CD4-positive, alpha-beta T cell treated with Interleukin-17A for 4 hours (primary cell): ENCODE measurements around the gene RTL5.
"Not testable (repeated sequence)": the region's sequence is repeated elsewhere in the genome, so short reads cannot be mapped to it uniquely, and the experiment has no call there.

Source experiments
- DNase-seq: peaks from one replicate; pipeline ENCODE4 v3.0.0-alpha.2; 2020; ENCODE audit warnings: mixed read lengths

RTL5 gene

DNA sequence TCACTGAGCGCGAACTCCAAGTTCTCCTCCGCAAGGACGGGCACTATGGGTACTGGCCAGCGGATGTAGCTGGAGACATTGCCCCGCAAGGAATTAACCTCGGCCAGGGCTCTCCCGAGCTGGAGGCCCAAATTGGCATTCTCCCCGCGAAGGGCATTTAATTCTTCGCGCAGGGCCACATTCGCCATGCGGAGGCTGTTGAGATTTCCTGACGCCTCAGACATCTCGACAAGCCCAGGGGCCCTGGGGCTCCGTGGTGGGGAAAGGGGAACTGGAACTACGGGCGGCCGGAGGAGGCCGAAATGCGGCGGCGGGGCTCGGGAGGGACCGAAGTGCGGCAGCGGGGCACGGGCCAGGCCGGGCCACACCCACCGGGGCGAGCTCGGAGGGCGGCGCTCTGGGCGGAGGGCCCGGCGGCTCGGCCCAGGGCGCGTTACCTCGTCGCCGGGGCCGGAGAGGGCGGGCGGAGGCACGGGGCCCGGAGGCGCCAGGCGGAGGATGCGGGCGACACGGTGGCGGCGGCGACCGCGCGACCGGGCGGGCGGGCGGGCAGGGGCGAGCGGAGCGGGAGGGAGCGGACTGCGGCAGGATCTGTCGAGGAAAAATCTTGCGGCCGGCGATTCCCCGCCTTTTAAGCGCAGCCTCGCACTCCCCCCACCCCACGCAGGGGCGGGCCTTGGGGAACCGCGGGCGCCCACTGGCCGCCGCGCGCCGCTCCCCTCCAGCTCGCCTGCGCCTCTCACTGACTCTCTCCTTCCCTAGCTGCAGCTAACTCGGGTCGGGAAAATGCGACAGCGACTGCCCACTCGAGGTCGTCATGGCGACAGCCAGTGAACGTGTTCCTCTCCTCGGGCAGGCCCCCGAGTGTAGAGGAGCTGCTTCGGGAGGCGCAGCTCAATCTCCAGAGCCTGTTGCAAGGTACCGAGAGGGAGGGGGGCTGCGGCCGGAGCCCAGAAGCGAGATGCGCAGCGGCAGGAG, at the start of gene RTL5:
RTL5 (minus strand) TSS at position 599 of the 978 bp plus-strand sequence.
- DNase-seq: peak; percentile 71

DNA sequence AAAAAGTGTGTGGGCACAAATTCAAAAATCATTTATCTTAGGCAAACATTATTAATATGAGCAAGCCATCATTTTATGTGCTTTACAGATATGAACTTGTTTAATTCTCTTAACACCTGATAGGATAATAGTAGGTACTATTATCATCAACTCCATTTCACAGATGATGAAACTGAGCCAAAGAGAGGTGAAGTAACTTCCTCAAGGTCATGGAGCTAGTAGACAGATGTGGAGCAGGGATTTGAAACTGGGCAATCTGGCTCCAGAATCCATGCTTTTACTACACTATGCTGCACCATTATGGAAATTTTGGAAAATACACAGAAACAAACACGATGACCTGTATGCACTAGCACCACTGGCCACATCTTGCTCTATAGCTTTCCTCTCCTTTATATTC, 48.8 kb upstream of the RTL5 start:
- no peak for DNase-seq

DNA sequence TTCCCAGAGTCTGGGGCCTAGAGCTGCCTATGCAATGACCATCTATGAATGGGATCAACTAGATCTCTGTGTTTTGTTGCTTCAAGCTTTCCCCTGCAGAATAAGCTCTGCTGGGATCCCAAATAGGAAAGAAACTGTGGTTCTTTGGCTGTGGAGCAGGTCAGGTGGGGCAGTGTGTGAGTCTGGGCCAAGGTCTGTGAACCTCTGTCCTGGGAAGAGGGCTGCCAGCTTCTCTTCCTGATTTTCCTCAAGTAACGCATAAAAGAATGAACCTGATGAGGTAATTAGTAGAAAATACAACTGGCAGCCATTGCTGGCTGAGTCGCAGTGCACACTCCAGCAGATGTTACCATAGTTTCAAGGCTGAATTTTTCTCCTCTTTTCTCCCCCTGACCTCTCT, 45.3 kb upstream of the RTL5 start:
- DNase-seq: no peak

DNA sequence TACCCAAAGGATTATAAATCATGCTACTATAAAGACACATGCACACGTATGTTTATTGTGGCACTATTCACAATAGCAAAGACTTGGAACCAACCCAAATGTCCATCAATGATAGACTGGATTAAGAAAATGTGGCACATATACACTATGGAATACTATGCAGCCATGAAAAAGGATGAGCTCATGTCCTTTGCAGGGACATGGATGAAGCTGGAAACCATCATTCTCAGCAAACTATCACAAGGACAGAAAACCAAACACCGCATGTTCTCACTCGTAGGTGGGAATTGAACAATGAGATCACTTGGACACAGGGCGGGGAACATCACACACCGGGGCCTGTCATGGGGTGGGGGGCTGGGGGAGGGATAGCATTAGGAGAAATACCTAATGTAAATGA, 44.6 kb upstream of the RTL5 start:
- not testable (repeated sequence) for DNase-seq

DNA sequence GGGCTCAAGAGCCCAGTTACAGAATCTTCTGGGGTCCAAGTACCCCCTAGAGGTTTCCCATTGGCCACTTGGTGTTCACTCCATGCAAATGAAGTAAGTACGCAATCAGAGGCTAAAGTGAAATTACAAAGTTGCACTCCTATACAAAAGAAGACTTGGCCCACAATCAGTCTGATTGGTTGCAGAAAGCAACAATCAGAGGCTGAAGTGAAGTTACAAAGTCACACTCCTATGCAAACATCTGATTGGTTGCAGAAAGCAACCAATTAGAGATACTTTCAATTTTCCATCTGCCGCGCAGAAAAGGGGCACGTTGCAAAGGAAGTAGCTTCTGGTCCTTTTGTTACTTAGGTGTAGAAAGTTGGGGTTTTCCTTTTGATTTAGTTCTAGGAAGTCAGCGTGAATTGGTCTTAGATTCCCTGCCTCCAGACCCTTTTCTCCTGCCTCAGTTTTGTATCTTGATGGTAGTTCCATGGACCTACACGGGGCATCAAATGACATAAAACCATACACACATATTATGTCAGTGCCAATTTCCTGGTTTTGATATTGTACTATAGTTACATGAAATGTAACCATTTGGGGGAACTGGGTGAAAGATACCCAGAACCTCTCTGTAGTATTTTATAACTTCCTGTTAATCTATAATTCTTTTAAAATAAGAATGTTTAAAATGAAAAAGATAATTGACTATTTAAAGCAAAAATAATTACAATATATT, 37.5 kb upstream of the RTL5 start:
- peak; percentile 45 for DNase-seq

DNA sequence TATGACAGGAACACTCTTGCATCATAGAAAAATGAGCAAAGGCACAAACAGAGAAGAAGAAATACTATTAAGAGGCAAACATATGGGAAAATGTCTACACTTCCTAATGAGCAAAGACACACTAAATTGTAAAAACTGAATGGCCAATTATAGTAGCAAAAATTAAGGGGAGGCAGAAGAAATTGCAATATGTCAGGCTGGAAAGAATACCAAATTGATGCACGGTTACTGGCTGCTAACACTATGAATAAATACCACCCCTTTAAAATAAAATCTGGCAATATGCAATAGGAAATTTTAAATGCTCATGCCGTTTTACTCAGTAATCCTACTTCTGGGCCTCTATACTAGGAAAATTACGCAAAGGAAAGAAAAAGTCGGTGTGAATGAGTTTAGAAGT, 33.8 kb upstream of the RTL5 start:
- DNase-seq: no peak

DNA sequence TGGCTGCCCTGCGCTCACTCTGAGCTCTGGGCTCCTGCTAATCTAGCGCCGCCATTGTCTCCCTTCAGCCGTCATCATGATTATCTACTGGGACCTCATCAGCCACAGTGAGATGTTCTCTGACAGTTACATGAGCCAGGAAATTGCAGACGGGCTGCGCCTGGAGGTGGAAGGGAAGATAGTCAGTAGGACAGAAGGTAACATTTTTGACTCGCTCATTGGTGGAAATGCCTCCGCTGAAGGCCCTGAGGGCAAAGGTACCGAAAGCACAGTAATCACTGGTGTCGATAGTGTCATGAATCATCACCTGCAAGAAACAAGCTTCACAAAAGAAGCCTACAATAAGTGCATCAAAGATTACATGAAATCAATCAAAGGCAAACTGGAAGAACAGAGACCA, 28.1 kb upstream of the RTL5 start:
- no peak for DNase-seq

DNA sequence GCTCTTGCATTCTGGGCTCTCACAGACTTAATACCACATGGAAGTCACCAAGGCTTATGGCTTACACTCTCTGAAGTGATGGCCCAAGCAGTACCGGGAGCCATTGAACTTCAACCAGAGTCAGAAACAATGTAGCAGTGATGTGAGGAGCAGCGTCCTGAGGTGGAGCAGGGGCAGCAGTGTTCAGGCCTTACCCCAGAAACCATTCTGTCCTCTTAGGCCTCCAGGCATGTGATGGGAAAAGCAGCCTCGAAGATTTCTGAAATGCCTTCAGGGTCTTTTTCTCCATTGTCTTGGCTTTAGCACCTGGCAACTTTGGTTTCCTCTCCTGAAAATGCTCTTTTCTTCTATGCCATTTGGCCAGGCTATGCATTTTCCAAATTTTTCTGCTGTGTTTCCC, 27.1 kb upstream of the RTL5 start:
- no peak for DNase-seq

DNA sequence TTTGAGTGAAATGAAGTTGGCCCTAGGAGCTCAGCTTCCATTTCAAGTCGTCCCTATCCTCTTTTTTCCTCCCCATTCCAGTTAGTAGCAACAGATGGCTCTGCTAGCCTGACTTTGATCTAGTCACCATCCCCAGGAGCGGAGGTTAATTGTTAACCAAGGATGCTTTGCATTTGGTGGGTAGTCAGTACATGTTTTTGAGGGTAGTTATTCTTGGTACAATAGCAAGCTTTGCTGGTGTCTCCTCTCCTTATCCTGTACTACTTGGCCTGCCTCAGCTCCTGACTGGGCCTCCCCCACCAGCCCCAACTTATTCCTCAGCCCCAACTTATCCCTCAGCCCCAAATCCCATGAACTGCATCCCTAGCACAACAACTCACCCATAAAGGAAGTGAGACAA, 14.8 kb upstream of the RTL5 start:
- no peak for DNase-seq

DNA sequence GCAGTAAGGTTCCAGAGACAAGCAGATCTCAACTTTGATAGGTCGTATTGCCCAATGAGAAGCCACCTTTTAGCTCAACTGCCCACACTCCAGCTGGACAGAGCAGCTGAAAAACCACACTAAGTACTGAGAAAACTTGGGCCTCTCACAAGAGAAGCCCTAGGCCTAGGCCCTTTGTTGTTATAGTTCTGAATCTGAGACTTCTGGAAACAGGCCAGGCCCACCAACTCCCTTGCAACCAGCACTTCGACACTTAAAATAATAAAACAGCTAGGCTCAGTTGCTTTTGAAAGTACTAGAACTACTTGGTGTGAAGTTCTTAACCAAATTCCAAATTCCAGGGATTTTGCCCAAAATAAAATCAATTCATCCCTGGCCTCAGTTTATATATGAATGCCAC, 13.5 kb upstream of the RTL5 start:
- no peak for DNase-seq

DNA sequence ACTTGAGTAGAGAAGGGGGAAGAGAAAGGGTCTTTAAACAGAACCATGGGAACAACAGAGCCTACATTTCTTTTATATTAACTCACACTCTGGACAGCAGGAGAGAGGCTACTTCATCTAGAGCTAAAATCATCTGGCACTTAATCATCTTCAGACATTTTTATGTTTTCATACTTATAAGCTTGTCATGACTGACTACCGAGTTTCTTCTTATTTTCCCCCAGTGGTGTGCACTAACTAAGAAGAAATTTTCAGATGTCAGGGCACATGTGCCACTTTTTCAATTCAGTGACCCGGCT, 11.8 kb upstream of the RTL5 start:
- no peak for DNase-seq

DNA sequence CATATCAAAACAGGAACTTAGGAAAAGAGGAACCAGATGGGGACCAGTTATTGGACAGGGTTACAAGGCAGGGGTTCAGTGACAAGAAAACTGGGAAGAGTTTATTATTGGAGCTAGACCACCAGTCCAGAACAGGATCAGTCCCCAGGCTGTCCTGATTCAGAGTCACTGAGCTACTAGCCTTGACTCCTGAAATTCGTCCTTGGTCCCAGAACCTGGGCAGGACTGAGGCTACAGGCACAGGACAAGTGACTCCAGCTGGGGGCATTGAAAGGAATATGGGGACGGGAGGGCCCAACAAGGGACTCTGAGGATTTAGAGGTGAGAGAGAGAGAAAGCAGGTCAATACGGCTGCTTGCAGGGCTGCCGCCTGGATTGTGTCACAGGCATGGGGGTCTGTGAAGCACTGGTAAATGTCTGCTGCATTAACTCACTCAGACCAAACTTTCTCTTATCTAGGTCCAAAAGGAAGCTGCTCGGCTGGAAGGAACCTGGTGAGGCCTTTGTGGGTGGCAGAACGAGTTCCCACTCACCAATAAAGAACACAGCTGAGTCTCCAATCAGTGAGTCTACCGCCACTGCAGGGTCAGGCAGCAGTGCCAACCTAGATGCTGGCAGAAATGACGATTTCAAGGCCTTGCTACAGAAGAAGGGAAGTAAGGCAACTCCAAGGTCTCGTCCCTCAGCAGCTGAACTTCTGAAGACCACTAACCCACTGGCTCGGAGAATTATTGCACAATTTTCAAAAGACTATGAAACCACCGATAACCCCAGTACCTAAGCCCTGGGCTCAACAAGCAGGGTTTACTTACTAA, 11.3 kb upstream of the RTL5 start:
- DNase-seq: no peak

DNA sequence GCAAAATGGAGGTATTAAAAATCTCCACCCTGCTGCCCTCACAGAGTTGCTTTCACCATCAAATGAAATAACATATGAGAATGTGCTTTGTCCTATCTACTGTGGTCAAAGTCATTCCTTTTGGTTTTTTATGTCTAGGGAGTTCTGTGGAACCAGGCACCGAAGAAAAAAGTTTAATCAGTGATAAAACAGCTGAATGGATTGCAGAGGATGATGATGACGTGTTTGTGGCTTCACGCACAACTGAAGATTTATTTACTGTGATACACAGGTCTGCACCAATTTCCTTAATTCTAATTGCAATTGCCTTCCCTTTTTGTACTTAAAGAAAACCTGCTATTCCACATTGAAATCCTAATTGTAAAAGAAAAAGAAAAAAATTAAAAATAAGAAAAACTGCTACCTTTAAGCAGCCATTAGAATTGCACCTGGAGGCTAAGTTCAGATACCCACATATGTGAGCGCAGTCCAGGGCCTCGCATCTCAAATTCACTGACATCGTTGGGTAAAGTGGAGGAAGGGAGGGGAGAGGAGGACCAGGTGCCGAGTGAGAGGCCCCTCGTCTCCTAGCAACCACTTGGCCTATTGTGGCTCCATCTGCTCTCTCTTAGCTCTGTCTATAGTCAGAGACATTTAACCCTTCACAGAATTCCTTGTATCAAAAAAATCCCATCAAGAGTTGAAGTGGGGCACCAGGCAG, 10.5 kb upstream of the RTL5 start:
- DNase-seq: no peak

DNA sequence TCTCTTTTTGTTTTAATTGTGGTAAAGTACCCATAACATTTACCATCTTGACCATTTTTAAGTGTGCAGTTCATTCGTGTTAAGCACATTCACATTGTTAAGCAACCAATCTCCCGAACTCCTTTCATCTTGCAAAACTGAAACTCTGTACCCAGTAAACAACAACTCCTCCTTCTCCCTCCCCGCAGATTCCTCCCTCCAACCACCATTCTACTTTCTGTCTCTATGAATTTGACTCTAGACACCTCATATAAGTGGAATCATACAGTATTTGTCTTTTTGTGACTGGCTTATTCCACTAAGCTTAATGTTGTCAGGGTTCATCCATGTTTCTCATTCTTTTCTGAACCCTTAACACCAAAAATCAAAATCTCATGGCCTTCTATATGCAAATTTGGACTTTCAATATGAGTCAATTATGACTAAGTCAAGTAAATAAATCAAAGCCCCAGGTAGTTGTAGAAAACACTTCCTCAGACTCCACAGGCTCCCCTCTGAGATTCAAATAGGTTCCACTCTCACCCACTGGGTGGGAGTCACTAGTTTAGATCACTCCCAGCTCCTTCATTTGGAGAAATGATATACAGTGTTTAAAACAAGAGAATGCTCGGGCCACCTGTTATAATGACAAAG, 9.8 kb upstream of the RTL5 start:
- no peak for DNase-seq

DNA sequence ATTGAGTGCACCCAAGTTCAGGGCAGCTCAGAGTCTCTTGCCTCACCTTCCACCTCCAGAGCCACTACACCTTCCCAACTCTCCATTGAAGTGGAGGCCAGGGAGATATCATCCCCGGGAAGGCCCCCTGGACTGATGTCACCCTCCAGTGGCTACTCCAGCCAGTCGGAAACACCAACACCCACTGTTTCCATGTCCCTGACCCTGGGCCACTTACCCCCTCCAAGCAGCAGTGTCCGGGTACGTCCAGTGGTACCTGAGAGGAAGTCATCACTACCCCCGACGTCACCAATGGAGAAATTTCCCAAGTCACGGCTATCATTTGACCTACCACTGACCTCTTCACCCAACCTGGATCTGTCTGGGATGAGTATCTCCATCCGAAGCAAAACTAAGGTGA, 7.8 kb upstream of the RTL5 start:
- DNase-seq: no peak

DNA sequence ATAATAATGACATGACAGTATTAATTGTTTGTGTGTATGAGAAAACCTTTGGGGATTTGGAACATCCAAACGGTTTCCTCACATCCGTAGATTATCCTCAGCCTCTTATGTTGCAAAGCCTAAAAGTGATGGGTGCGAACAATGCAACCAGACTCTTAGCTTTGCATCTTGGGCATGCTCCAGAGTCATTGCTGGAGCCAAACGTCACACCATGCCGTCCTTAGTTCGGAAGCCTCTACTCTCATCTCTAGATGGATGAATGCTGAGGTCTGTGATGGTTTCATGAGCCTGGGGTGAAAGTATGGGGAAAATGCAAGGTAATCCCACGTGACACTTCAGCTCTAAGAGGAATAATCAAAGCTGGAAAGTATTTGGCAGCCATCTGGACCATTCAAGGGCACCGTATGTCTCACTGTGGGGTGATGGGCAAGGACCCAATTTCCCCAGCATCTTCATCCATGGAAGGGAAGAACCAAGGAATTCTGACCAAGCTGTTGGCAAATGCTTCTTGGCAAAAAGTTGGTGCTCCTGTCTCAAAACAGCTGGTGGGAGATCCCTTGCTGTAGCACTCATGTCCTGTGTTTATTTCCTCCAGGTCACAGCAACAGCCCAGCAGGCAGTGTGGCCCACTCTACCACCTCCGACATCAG, 6.3 kb upstream of the RTL5 start:
- DNase-seq: no peak

DNA sequence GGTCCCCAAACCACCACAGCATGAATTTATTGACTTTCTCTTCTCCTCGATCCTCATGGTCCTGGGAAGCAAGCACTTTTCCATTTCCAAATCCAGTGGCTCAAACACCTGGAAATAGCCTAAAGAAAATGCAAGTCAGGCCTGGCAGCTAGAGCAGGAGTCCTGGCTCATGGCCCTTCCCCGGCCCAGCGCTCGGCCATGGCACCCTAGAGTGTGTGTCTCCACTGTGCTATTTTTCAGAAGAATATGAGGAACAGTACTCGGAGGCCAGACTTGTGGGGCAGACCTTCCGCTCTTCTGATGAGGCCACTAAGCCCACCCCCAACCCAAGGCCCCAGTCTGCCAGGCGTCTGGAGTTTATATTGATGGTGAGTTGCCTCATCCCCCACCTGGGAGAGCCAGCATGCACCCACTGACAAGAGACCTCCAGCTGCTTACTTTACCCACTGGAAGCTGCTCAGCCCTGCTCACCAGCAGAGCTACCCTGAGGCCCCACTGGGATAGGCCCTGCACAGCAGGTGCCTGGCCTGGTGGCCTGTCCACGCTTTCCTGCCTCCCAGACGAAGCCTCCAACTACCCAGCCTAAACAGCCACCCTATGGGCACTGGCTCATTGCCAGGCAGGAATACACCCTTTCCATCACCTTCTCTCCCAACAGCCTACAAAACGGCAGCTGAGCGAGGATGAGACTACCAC, 2.3 kb upstream of the RTL5 start:
- no peak for DNase-seq

DNA sequence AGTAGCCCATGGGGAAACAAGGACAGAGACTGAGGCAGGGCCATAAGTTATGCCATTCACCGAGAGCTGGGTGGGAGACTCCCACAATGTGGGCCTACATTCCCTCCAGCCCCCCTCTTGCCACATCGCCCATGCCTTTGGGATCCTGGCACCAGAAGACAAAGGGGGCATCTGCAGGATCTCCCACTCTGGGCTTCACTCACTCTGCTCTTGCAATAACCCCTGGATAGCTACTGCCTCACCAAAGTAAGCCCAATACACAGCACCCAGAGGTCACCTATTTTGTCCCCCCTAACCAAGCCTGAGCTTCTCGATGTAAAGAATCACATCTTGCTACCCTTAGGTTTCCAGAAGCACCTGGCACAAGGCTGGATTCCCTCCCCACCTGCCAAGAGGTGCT, 741 bp upstream of the RTL5 start:
- no peak for DNase-seq

DNA sequence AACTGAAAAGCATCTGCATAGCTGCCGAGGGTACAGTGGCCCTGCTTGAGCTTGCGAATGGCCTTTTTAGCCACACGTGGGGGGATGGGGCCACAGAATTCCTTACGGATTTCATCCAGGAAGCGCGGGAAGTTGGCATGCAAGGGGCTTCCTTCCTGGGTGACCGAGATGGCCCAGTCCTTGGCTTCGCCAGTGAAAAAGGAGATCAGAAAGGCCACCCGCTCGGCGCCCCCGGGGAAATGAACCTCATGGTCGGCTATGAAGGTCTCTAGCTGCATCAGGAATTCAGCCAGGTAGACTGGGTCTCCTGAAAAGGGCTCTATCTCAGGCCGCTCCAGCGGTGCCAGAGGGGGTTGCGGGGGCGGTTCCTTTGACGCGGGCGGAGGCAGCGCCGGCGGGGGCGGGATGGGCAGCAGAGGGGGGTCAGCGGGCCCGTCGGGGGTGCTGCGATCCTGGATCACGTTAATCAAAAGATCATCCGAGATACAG, 909 bp downstream of the RTL5 start:
- no peak for DNase-seq

DNA sequence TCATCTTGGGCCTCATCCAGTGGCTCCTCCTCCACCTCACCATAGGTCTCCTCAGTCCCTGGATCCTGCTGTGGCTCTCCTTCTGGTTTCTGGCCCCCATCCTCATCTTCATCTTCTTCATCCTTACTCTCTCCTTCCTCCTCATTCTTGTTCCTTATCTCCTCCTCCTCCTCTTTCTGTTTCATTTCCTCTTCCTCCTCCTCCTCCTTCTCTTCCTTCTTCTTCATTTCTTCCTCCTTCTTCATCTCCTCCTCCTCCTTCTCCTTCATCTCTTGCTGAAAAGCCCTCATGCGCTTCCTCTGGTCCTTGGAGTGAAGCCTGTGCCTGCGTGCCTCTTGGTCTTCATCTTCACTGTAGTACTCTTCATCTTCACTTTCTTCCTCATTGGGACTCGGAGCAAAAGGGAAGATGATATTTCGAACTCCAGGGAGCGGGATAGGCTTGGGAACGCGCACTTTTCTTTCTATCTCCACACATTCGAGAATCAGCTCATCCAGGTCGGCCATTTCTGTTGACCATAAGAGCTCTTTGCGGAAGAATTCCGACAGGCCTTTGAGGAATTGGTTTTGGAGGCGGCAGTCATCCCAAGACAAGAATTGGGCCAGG, 1.5 kb downstream of the RTL5 start:
- no peak for DNase-seq

DNA sequence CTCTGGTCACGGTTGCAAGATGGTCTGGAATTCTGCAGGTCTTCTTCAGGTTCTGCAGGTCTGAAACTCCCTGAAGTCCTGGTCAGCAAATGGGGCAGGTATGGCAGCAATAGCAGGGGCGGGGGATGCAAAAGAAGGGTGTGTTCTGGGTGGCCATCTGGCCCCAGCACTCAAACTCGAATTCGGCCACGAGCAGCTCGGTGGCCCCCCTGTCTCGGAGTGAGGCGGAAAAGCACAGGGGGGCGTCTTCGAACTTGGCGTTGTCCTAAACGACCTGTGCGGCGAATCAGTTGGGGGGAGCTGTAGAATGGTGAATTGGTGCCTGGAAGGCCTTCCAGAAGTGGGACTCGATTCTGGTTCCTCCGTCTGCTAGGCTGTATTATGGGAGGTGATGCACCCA, 2.1 kb downstream of the RTL5 start:
- no peak for DNase-seq
